Measurements from ENCODE around the gene PLB1. TPM values are rescaled to one million over a fixed set of nuclear protein-coding genes. Genes with fewer than 3 reads are reported as not detected.

Gene PLB1
- total and polyA plus RNA-seq, 5 experiments from 2014 or later: 0.29 to 0.34 (median 0.34) TPM; not detected in 2

- Mint-ChIP-seq H3K27ac (no peak overlapping the region), H3K27me3 (peaks cover 0 to 3% (median 0%) of the 10 kb centered on the region in 5 donors), H3K4me3 (no peak overlapping the region), H3K36me3 (no peaks in the 10 kb centered on the region), H3K9me3 (no peaks in the 10 kb centered on the region), H3K4me1 (no peaks in the 10 kb centered on the region)
- POLR2A ChIA-PET: no interaction called here
- DNase-seq (no peak), ATAC-seq (no peak)
Observed at GRCh38 chr2:28488083-28488830, 7.6 kb upstream of the PLB1 start.

GRCh38 chr2:28488858-28489575, 6.8 kb upstream of the PLB1 start:
- ATAC-seq (no peak), DNase-seq (no peak)
- Mint-ChIP-seq H3K27me3 (no peaks in the 10 kb centered on the region), H3K36me3 (no peaks in the 10 kb centered on the region), H3K4me3 (no peak overlapping the region), H3K4me1 (no peaks in the 10 kb centered on the region), H3K9me3 (no peaks in the 10 kb centered on the region), H3K27ac (no peak overlapping the region)
- POLR2A ChIA-PET: no interaction called here

- no peak for DNase-seq
- ATAC-seq: no peak
- no peaks in the 10 kb centered on the region for H3K4me1 Mint-ChIP-seq
- POLR2A ChIA-PET: no interaction called here
- H3K27ac Mint-ChIP-seq: no peak overlapping the region
- no peak overlapping the region for H3K4me3 Mint-ChIP-seq
- H3K9me3 Mint-ChIP-seq: no peaks in the 10 kb centered on the region
- no peaks in the 10 kb centered on the region for H3K36me3 Mint-ChIP-seq
- H3K27me3 Mint-ChIP-seq: no peaks in the 10 kb centered on the region
Observed at GRCh38 chr2:28490558-28490957, 5.3 kb upstream of the PLB1 start.

- no peak overlapping the region for H3K27ac Mint-ChIP-seq
- DNase-seq: no peak
- no peak for ATAC-seq
- no peaks in the 10 kb centered on the region for H3K36me3 Mint-ChIP-seq
- H3K27me3 Mint-ChIP-seq: peaks cover 0 to 6% (median 0%) of the 10 kb centered on the region in 5 donors
- H3K4me1 Mint-ChIP-seq: no peaks in the 10 kb centered on the region
- no peak overlapping the region for H3K4me3 Mint-ChIP-seq
- no peaks in the 10 kb centered on the region for H3K9me3 Mint-ChIP-seq
- POLR2A ChIA-PET: no interaction called here
Observed at GRCh38 chr2:28492282-28492681, 3.6 kb upstream of the PLB1 start.

GRCh38 chr2:28493636-28494035, 2.2 kb upstream of the PLB1 start:
- ATAC-seq (no peak), DNase-seq (no peak)
- Mint-ChIP-seq H3K9me3 (no peaks in the 10 kb centered on the region), H3K4me1 (no peaks in the 10 kb centered on the region), H3K4me3 (no peak overlapping the region), H3K36me3 (no peaks in the 10 kb centered on the region), H3K27me3 (peaks cover 0 to 6% (median 0%) of the 10 kb centered on the region in 5 donors), H3K27ac (no peak overlapping the region)
- POLR2A ChIA-PET: no interaction called here

- Mint-ChIP-seq H3K9me3 (peaks cover 0 to 5% (median 0%) of the 10 kb centered on the region in 9 donors), H3K4me1 (no peaks in the 10 kb centered on the region), H3K4me3 (no peak overlapping the region), H3K27me3 (peaks cover 0 to 6% (median 0%) of the 10 kb centered on the region in 5 donors), H3K36me3 (no peaks in the 10 kb centered on the region), H3K27ac (no peak overlapping the region)
- ATAC-seq (no peak), DNase-seq (no peak)
- POLR2A ChIA-PET: no interaction called here
Observed at GRCh38 chr2:28496781-28497180, 921 bp downstream of the PLB1 start.

GRCh38 chr2:28497206-28497605, 1.3 kb downstream of the PLB1 start:
- Mint-ChIP-seq H3K27me3 (peaks cover 0 to 6% (median 0%) of the 10 kb centered on the region in 5 donors), H3K4me1 (no peaks in the 10 kb centered on the region), H3K4me3 (no peak overlapping the region), H3K36me3 (no peaks in the 10 kb centered on the region), H3K27ac (no peak overlapping the region), H3K9me3 (peaks cover 0 to 5% (median 0%) of the 10 kb centered on the region in 9 donors)
- POLR2A ChIA-PET: no interaction called here
- DNase-seq: no peak
- no peak for ATAC-seq

- Mint-ChIP-seq H3K36me3 (no peaks in the 10 kb centered on the region), H3K4me1 (no peaks in the 10 kb centered on the region), H3K27ac (no peak overlapping the region), H3K9me3 (peaks cover 0 to 5% (median 0%) of the 10 kb centered on the region in 9 donors), H3K27me3 (peaks cover 0 to 6% (median 2%) of the 10 kb centered on the region in 5 donors), H3K4me3 (no peak overlapping the region)
- no peak for DNase-seq
- POLR2A ChIA-PET: no interaction called here
- ATAC-seq: no peak
Observed at GRCh38 chr2:28499282-28499681, 3.4 kb downstream of the PLB1 start.

- Mint-ChIP-seq H3K27ac (no peak overlapping the region), H3K4me1 (peaks cover 0 to 12% (median 1%) of the 10 kb centered on the region in 4 donors), H3K36me3 (no peaks in the 10 kb centered on the region), H3K4me3 (no peak overlapping the region), H3K27me3 (peaks cover 0 to 2% (median 0%) of the 10 kb centered on the region in 5 donors), H3K9me3 (peaks cover 0 to 2% (median 0%) of the 10 kb centered on the region in 9 donors)
- no peak for DNase-seq
- POLR2A ChIA-PET: no interaction called here
- ATAC-seq: no peak
Observed at GRCh38 chr2:28505361-28505760, 9.5 kb downstream of the PLB1 start.

GRCh38 chr2:28506112-28506910, 10.5 kb downstream of the PLB1 start:
- Mint-ChIP-seq H3K4me3 (no peak overlapping the region), H3K4me1 (peaks cover 0 to 12% (median 1%) of the 10 kb centered on the region in 4 donors), H3K27ac (no peak overlapping the region), H3K9me3 (peaks cover 0 to under 1% (median 0%) of the 10 kb centered on the region in 9 donors), H3K36me3 (no peaks in the 10 kb centered on the region), H3K27me3 (peaks cover 0 to 2% (median 0%) of the 10 kb centered on the region in 5 donors)
- POLR2A ChIA-PET: no interaction called here
- ATAC-seq: no peak
- no peak for DNase-seq

- H3K27ac Mint-ChIP-seq: peak overlapping the region in 1 of 10 donors; percentile 86
- DNase-seq: peak in 2 of 10 donors; percentile 11 to 18
- peaks cover 2 to 13% (median 6%) of the 10 kb centered on the region in 3 donors for H3K36me3 Mint-ChIP-seq
- POLR2A ChIA-PET: no interaction called here
- H3K4me1 Mint-ChIP-seq: peaks cover 0 to 12% (median 1%) of the 10 kb centered on the region in 4 donors
- peak in 1 of 2 donors; percentile 47 for ATAC-seq
- H3K4me3 Mint-ChIP-seq: no peak overlapping the region
- H3K27me3 Mint-ChIP-seq: peaks cover 0 to 5% (median 0%) of the 10 kb centered on the region in 5 donors
- H3K9me3 Mint-ChIP-seq: peaks cover 2 to 18% (median 15%) of the 10 kb centered on the region in 9 donors
Observed at GRCh38 chr2:28507796-28508764, 12.2 kb downstream of the PLB1 start.

- DNase-seq (no peak), ATAC-seq (no peak)
- Mint-ChIP-seq H3K36me3 (peaks cover 2 to 15% (median 6%) of the 10 kb centered on the region in 3 donors), H3K4me1 (peaks cover 0 to 12% (median 1%) of the 10 kb centered on the region in 4 donors), H3K27me3 (peaks cover 0 to 4% (median 0%) of the 10 kb centered on the region in 5 donors), H3K4me3 (no peak overlapping the region), H3K27ac (no peak overlapping the region), H3K9me3 (peaks cover 6 to 31% (median 24%) of the 10 kb centered on the region in 9 donors)
- POLR2A ChIA-PET: no interaction called here
Observed at GRCh38 chr2:28509361-28509760, 13.5 kb downstream of the PLB1 start.
